GM12865 (cell line): ENCODE data around the gene DNMBP.

ENCODE experiments used
- DNase-seq: peaks from one replicate; pipeline ENCODE4 v3.0.0; 2010; ENCODE audit warnings: low read depth
- H3K4me3 ChIP-seq: 2 replicates; pipeline ENCODE4 v1.5.1; 2011; ENCODE audit warnings: mild to moderate bottlenecking, low read depth, low read length, control low read depth
- CTCF ChIP-seq: IDR thresholded peaks from 2 replicates; pipeline ENCODE4 v1.5.1; 2011; ENCODE audit warnings: low read length, control low read depth, low read depth, inconsistent platforms; ENCODE audit not compliant: insufficient read depth; ENCODE audit errors: missing control alignments

The DNMBP gene

GRCh38 chr10:99832439-99832838, 177.3 kb downstream of the DNMBP start:
- no peak for TF ChIP-seq CTCF
- DNase-seq = no peak
- H3K4me3 ChIP-seq = no peak overlapping the region

- peak; percentile 44 for DNase-seq
- H3K4me3 ChIP-seq = no peak overlapping the region
- TF ChIP-seq CTCF = no peak
These were observed 181.3 kb downstream of the DNMBP start for GRCh38 chr10:99828464-99828863.

GRCh38 chr10:99827936-99828335, 181.8 kb downstream of the DNMBP start:
- no peak overlapping the region for H3K4me3 ChIP-seq
- no peak for DNase-seq
- TF ChIP-seq CTCF = no peak
